ENCODE results near the gene CRADD. TPM values are rescaled to one million over a fixed set of nuclear protein-coding genes. Genes with fewer than 3 reads are reported as not detected.

CRADD gene
- total and polyA plus RNA-seq, 2 donors (not counting 1 experiment from before 2014, with no cell fraction given) = 5.8 to 15.1 TPM

DNA sequence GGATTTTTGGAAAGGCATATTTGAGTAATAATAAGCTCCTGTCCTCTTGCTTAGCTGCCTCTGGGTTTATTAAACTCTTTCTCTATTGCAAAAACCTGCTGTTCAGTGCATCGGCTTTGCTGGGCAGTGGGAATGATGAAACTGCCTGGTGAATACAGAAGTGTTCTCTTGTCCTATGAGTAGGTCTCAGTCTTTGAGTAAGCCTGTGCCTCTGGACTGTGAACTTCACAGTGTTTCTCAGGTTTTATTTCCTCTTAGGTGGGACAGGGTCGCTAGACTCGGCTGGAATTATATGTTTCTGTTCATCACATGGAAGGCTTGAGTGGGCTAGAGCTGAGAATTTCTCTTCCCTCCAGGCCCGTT is 46.4 kb downstream of the CRADD start:
- WGBS (ENCODE audit: insufficient coverage) = 86% methylated on average over 1 of the region's 4 CpGs
- no peaks in the 10 kb centered on the region for H4K20me1 ChIP-seq (ENCODE audit: control insufficient read depth, insufficient read depth, low read length, poor library complexity, severe bottlenecking)
- peaks cover 16% of the 10 kb centered on the region for H3K79me2 ChIP-seq (ENCODE audit: control insufficient read depth, insufficient read depth, low read length)
- no peak overlapping the region for H3K4me2 ChIP-seq (replicated peaks; ENCODE audit: low read depth, low read length, poor library complexity, severe bottlenecking)
- H3K36me3 ChIP-seq (replicated peaks in 1 of 2; ENCODE audit: control extremely low read depth in 1 of 2, control insufficient read depth in 1 of 2, extremely low read depth in 1 of 2, insufficient read depth in 2 of 2, low read length in 1 of 2) = no peaks in the 10 kb centered on the region
- ChIA-PET POLR2A (no interaction called here), CTCF (interaction anchor here (1.1 kb wide), 1 partner anchor 19 kb away, joined by 3 read pairs; no protein-coding TSS in a partner anchor)
- no peak overlapping the region for H3K4me3 ChIP-seq (ENCODE audit: control extremely low read depth in 1 of 5, extremely low read depth in 1 of 5, insufficient read depth in 1 of 5, low read depth in 2 of 5, low read length in 4 of 5)
- ATAC-seq (ENCODE audit: low read depth) (no peak), DNase-seq (no peak)
- no peak for TF ChIP-seq EZH2 (IDR thresholded peaks at IDR 0.05; ENCODE audit: borderline replicate concordance, insufficient read depth, low read depth, low read length, poor library complexity, severe bottlenecking)
- TF ChIP-seq, protein P1, sequence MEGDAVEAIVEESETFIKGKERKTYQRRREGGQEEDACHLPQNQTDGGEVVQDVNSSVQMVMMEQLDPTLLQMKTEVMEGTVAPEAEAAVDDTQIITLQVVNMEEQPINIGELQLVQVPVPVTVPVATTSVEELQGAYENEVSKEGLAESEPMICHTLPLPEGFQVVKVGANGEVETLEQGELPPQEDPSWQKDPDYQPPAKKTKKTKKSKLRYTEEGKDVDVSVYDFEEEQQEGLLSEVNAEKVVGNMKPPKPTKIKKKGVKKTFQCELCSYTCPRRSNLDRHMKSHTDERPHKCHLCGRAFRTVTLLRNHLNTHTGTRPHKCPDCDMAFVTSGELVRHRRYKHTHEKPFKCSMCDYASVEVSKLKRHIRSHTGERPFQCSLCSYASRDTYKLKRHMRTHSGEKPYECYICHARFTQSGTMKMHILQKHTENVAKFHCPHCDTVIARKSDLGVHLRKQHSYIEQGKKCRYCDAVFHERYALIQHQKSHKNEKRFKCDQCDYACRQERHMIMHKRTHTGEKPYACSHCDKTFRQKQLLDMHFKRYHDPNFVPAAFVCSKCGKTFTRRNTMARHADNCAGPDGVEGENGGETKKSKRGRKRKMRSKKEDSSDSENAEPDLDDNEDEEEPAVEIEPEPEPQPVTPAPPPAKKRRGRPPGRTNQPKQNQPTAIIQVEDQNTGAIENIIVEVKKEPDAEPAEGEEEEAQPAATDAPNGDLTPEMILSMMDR (IDR thresholded peaks at IDR 0.05) = no peak
- Mint-ChIP-seq H3K27me3 (no peaks in the 10 kb centered on the region), H3K9me3 (ENCODE audit: insufficient read depth) (peaks cover 7% of the 10 kb centered on the region), H3K4me1 (peaks cover 9% of the 10 kb centered on the region), H3K27ac (no peak overlapping the region), H3K4me3 (no peak overlapping the region)
- no peak overlapping the region for H3K27ac ChIP-seq (ENCODE audit: low read length in 2 of 2)
- peaks cover 0 to 7% (median 3%) of the 10 kb centered on the region in 3 donors for H3K9me3 ChIP-seq (ENCODE audit: control extremely low read depth in 1 of 3, control insufficient read depth in 2 of 3, insufficient read depth in 1 of 3, low read length in 2 of 3)
- no peaks in the 10 kb centered on the region for H3K4me1 ChIP-seq (ENCODE audit: control insufficient read depth in 2 of 2, insufficient read depth in 2 of 2, low read length in 2 of 2)
- H3K9ac ChIP-seq (ENCODE audit: low read length) = no peak overlapping the region
- H2AFZ ChIP-seq (ENCODE audit: insufficient read depth, low read depth, low read length, poor library complexity, severe bottlenecking) = no peak overlapping the region
- H3K27me3 ChIP-seq (replicated peaks in 1 of 4; ENCODE audit: control extremely low read depth in 1 of 4, control insufficient read depth in 3 of 4, insufficient read depth in 4 of 4, low read length in 3 of 4) = no peaks in the 10 kb centered on the region
- intact Hi-C loops (cut with micrococcal nuclease) = no loop called here

- no peak for TF ChIP-seq EZH2 (IDR thresholded peaks at IDR 0.05; ENCODE audit: borderline replicate concordance, insufficient read depth, low read depth, low read length, poor library complexity, severe bottlenecking)
- TF ChIP-seq, protein P1 (IDR thresholded peaks at IDR 0.05) = no peak
- Histone ChIP-seq H3K4me1 (ENCODE audit: control insufficient read depth in 2 of 2, insufficient read depth in 2 of 2, low read length in 2 of 2) (no peaks in the 10 kb centered on the region), H3K79me2 (ENCODE audit: control insufficient read depth, insufficient read depth, low read length) (peaks cover 16% of the 10 kb centered on the region), H3K36me3 (replicated peaks in 1 of 2; ENCODE audit: control extremely low read depth in 1 of 2, control insufficient read depth in 1 of 2, extremely low read depth in 1 of 2, insufficient read depth in 2 of 2, low read length in 1 of 2) (no peaks in the 10 kb centered on the region), H3K9me3 (ENCODE audit: control extremely low read depth in 1 of 3, control insufficient read depth in 2 of 3, insufficient read depth in 1 of 3, low read length in 2 of 3) (peaks cover 0 to 2% (median 0%) of the 10 kb centered on the region in 3 donors), H3K4me3 (ENCODE audit: control extremely low read depth in 1 of 5, extremely low read depth in 1 of 5, insufficient read depth in 1 of 5, low read depth in 2 of 5, low read length in 4 of 5) (no peak overlapping the region), H3K9ac (ENCODE audit: low read length) (no peak overlapping the region), H3K27ac (ENCODE audit: low read length in 2 of 2) (no peak overlapping the region), H3K4me2 (replicated peaks; ENCODE audit: low read depth, low read length, poor library complexity, severe bottlenecking) (no peak overlapping the region), H3K27me3 (replicated peaks in 1 of 4; ENCODE audit: control extremely low read depth in 1 of 4, control insufficient read depth in 3 of 4, insufficient read depth in 4 of 4, low read length in 3 of 4) (no peaks in the 10 kb centered on the region), H2AFZ (ENCODE audit: insufficient read depth, low read depth, low read length, poor library complexity, severe bottlenecking) (no peak overlapping the region), H4K20me1 (ENCODE audit: control insufficient read depth, insufficient read depth, low read length, poor library complexity, severe bottlenecking) (no peaks in the 10 kb centered on the region)
- Mint-ChIP-seq H3K9me3 (ENCODE audit: insufficient read depth) (peaks cover 3% of the 10 kb centered on the region), H3K4me3 (no peak overlapping the region), H3K27me3 (no peaks in the 10 kb centered on the region), H3K4me1 (peaks cover 9% of the 10 kb centered on the region), H3K27ac (no peak overlapping the region)
- DNase-seq = no peak
- ATAC-seq (ENCODE audit: low read depth) = no peak
- intact Hi-C loops (cut with micrococcal nuclease) = no loop called here
- CTCF ChIA-PET = interaction anchor here (1.2 kb wide), 1 partner anchor 10 kb away, joined by 3 read pairs; no protein-coding TSS in a partner anchor
- POLR2A ChIA-PET = no interaction called here
Observed at GRCh38 chr12:93725531-93725930, 48.4 kb downstream of the CRADD start.
